ELR (cell line): ENCODE data around the gene KLRC3.
"Not testable (repeated sequence)": the region's sequence is repeated elsewhere in the genome, so short reads cannot be mapped to it uniquely, and the experiment has no call there.

Experiments
- DNase-seq: peaks from one replicate; pipeline ENCODE4 v3.0.0-alpha.2; 2015; ENCODE audit warnings: low read depth

The KLRC3 gene

DNA sequence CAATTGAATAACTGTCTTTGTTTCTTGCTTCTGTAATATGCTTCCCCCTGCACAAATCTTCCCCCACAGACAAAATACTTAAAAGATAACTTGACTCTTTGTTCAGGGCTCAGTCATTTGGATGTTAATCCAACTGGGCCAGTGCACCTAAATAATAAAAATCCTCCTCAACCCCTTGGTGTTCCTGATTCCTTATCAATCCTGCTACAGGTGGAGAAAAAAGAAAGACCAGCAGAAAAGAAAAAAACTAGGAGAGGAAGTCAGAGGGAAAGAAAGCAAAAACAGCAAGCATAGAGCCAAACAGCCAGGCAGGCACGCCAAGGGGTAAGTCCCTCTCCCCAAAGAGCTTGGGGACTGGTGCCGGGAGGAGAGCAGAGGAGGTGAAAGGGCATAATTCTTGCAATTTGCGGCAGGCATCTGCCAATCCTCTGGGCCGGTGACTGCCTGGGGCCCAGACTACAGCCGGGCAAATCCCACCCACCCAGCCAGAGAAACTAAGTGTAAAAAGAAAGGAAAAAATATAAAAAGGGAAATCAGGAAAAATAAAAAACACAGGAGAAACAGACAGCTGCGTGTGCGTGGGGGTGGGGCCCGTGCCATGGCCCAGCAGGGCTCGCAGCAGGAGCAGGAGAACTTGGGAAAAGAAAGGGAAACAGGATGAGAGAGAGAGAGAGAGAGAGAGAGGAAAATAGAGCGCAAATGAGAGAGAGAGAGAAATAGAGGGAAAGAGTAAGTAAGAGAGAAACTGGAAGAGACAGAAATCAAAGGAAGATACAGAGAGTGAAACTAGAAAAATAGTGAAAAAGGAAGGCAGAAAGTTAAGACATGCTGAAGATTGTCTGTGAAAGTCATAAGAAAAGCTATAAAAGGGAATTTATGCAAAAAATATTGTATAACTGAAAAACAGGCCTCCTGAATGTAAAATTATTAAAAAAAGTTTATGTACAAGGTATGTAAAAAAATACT is 51.9 kb downstream of the KLRC3 start:
- DNase-seq, result no peak

- DNase-seq, result not testable (repeated sequence)
Measured at GRCh38 chr12:10367714-10368113, 52.7 kb downstream of the KLRC3 start.

DNA sequence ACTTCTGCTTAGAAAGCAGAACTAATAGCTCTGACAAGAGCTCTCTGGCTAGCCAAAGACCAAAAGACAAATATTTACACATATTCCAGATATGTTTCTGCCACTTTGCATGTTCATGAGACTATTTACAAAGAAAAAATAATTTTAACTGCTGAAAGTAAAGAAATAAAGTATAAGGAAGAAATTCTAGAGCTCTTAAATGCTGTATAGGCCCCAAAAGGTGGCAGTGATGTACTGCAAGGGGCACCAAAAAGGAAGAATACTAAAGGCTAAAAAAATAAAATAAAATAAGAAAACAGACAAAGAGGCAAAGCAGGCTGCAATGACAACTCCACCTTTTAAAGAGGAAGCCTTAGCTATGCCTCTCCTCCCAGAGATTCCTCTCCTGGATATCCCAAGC is 53.5 kb downstream of the KLRC3 start:
- DNase-seq, result peak; percentile 67

DNA sequence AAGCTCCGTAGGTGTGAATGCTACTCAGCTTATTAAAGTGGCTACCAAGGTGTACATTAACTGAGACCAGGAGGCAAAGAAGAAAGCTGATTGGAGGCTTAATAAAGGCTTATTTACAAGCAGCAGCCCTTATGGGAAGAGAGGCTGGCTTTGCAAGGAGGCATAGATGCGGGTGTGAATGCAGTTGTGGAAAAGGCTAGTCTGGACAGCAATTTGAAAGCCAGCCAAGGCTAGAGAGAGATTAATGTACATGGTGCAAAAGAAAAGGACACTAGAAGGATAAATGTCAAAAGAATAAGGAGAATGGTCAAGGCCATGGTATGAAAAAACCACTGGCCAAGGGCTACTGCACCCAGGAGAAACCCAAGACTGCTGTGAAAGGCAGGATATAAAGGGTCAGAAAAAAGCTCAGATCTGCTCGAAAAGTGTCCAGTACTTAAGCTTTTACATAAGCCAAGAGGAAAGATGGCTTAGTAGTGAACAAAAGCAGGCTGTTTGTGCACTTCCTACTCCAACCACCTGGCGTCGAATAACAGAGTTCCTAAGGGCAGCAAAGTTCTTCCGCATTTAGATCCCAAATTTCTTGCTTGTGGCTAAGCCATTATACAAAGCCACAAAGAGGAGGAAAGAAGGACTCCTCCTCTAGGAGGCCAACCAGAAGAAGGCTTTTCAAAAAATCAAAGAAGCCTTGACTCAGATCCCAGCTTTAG is 54.5 kb downstream of the KLRC3 start:
- peak; percentile 36 for DNase-seq

GRCh38 chr12:10364815-10365622 is 55.4 kb downstream of the KLRC3 start:
- peak; percentile 88 for DNase-seq

DNA sequence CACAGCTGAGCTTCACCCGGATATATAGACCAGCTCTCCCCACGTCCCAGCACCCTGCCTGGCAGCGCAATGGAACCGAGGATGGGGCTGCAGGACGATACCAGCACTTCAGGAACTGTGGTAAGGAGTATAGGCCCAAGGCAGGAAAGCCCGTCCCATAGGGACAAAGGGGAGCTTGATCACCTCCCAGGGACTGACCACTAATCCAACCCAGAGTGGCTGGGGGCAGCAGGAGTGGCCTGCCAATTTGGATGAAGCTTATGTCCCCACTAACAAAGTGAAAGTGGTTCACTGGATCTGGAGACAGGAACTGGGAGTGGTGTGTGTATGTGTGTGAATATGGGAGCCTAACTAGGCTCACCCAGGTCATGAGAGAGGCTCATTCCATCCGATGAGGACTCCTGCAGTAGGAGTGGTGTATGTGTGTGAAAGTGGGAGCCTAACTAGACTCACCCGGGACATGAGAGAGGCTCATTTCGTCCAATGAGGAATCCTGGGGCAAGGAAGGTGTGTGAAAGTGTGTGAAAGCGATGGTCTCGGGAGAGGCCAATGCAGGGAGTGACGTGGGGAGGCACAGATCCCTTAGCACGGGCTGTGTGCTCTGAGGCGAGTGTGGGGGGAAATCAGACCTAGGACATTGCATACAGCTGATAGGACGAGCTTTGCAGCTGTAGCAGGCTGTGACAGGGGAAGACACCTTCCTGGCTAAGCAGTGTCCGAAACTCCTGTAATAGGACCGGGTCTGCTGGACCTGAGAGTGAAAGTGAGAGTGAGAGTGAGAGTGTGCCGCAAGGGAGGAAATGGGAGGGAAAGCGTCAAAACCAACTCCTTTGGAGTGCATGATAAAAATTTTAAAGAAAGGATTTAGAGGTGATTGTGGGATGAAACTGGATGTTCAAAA is 56.2 kb downstream of the KLRC3 start:
- peak; percentile 54 for DNase-seq

- DNase-seq, result no peak
Measured at GRCh38 chr12:10363658-10363913, 56.8 kb downstream of the KLRC3 start.

DNA sequence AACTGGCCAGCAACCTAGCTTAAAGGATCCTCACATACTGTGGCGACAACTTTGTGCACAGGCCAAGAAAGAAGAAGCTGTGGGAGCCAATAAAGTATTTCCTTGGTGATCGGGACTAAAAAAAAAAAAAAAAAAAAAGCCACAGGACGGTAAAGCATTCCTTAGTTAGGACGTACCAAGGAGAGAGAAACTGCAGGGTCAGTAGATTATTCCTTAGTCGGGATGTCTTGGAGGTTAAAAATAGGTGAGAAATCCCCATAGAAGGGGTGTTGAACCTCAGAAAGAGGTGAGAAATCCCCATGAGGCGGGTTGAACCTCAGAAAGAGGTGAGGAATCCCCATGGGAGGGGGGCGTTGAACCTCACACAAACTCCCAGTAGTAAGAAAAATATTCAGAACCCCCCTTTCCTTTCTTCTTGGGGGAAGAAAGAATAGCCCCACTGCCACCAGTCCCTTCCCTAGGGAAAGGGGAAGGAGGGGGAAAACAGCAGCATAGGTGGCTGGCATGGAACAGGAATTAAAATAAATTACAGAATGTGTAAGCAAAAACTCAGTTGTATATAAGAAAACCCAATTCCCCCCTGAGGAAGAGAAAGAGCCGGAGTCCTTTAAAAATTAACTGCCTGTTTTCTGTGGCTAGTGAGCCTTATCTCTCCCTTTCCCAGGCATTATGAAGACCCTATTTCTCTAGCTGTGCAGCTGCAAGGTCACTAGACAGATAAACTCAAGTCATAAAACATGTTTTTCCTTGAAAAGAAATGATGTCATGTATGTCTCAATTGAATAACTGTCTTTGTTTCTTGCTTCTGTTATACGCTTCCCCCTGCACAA is 57.4 kb downstream of the KLRC3 start:
- DNase-seq, result peak; percentile 26

GRCh38 chr12:10362325-10362724 is 58.1 kb downstream of the KLRC3 start:
- no peak for DNase-seq
